ENCODE measurements around the gene MT2A.

- TF ChIP-seq CTCF (IDR thresholded peaks at IDR 0.05) (no peak), EZH2 (IDR thresholded peaks at IDR 0.05; ENCODE audit: borderline replicate concordance, insufficient read depth, low read depth, low read length, poor library complexity, severe bottlenecking) (no peak)
Observed at GRCh38 chr16:56610017-56610608, 1.7 kb downstream of the MT2A start.
